Body of pancreas (tissue), 4 donors: ENCODE measurements around the gene PDIA4.

Experiments used
- POLR2A ChIP-seq, 3 donors: fragments of 450-650 bp; IDR thresholded peaks; one replicate each; pipeline ENCODE4 v1.6.1; 2016; ENCODE audit warnings: antibody characterized with exemption in 3 of 3, mild to moderate bottlenecking in 2 of 3
- TF ChIP-seq, protein P1 (sequence below), 7 experiments: fragments of 450-650 bp in 4 of 7; fragments of 200-600 bp in 3 of 7; sonication (generic) in 3 of 7; IDR thresholded peaks; one replicate each; pipeline ENCODE4 v1.5.1; 2016 to 2019; ENCODE audit warnings: antibody characterized with exemption in 7 of 7

DNA sequence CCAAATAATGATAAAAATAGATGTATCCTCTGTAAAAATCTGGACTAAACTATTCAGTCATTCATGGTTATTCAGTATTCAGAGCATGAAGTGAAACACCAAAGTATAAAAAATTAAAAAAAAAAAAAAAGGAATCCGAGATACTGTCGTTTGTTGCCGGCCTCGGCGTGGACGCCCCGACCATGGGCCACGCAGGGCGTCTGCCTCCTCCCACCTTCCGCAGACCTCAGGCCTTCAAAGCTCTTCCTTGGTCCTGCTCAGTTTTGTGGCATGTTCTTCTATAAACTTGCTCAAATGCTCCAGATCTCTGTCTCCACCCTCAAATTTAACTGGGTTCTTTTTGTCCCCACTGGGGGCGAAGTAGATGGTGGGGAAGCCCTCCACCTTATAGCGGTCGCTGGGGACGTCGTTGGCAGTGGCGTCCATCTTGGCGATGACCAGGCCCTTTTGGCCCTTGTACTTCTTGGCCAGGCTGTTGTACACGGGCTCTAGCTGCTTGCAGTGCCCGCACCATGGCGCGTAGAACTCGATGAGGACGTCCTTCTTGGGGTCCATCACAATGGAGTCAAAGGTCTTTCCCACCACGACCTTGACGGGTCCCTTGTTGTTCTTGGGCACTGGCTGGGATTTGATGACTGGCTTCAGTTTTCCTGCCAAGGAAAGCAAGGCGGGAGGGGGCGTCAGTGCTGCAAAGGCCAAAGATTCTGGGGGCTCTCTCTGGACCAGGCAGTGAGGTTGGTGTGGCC lies 24.6 kb downstream of the PDIA4 start:
- TF ChIP-seq, protein P1, sequence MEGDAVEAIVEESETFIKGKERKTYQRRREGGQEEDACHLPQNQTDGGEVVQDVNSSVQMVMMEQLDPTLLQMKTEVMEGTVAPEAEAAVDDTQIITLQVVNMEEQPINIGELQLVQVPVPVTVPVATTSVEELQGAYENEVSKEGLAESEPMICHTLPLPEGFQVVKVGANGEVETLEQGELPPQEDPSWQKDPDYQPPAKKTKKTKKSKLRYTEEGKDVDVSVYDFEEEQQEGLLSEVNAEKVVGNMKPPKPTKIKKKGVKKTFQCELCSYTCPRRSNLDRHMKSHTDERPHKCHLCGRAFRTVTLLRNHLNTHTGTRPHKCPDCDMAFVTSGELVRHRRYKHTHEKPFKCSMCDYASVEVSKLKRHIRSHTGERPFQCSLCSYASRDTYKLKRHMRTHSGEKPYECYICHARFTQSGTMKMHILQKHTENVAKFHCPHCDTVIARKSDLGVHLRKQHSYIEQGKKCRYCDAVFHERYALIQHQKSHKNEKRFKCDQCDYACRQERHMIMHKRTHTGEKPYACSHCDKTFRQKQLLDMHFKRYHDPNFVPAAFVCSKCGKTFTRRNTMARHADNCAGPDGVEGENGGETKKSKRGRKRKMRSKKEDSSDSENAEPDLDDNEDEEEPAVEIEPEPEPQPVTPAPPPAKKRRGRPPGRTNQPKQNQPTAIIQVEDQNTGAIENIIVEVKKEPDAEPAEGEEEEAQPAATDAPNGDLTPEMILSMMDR (IDR thresholded peaks at IDR 0.05): no peak
- TF ChIP-seq POLR2A (IDR thresholded peaks at IDR 0.05): no peak
